HG02759 (cell line): ENCODE measurements around the gene DCTN2.

Source experiments
- ATAC-seq: cut with Tn5 transposase; IDR thresholded peaks from one replicate; pipeline ENCODE4 v1.9.1; 2021; ENCODE audit warnings: mild to moderate bottlenecking, moderate library complexity; ENCODE audit not compliant: unreplicated experiment

The DCTN2 gene

GRCh38 chr12:57491393-57492280 lies 55.4 kb downstream of the DCTN2 start:
- no peak for ATAC-seq

- no peak for ATAC-seq
These were observed 56.9 kb downstream of the DCTN2 start for GRCh38 chr12:57490126-57490525.

DNA sequence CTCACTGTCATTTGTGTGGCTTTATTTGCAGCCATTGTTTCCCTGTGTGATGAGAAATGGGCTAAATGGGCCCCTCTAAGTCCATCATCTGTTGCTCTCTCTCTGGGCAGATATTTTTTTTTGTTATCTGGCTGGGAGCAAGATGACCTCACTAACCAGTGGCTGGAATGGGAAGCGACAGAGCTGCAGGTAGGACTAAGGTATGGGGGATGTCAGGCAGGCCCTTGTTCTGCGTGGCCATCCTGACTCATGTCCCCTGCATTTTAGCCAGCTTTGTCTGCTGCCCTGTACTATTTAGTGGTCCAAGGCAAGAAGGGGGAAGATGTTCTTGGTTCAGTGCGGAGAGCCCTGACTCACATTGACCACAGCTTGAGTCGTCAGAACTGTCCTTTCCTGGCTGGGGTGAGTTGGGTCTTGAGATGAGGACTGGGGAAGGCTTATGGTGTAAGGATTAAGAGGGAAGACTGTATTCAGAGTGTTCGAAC lies 57.8 kb downstream of the DCTN2 start:
- no peak for ATAC-seq

DNA sequence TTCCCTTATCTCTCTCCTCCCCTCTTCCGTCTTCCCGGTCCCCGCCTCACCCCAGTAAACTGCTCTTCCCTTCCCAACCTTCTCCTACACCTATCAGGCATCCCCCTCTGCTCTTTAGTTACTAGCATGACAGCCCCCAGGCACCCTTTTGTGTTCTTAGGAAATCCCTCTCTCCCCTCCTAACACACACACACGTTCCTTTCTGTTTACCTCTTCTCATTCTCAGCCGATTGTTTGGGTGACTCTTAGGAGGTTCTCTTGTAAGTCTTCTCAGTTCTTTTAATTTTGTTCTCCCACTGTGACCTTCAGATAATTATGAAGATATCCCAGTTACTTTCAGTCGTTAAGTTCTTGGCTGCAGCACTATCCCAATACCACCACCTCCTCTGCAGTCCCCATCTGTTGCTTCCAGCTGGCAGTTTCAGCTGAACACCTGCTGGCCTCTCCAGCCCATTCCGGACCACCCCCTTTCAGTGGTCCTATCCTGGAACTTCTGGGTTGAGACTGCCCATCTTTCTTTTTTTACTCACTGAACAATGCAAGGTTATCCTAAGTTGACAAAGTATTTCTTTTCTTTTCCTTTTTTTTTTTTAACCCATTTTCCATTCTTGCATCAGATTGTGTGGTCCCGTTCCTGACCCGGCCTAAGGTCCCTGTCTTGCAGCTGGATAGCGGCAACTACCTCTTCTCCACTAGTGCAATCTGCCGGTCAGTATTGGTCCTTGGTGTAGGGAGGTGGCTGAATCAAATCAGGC lies 58.4 kb downstream of the DCTN2 start:
- ATAC-seq = no peak

DNA sequence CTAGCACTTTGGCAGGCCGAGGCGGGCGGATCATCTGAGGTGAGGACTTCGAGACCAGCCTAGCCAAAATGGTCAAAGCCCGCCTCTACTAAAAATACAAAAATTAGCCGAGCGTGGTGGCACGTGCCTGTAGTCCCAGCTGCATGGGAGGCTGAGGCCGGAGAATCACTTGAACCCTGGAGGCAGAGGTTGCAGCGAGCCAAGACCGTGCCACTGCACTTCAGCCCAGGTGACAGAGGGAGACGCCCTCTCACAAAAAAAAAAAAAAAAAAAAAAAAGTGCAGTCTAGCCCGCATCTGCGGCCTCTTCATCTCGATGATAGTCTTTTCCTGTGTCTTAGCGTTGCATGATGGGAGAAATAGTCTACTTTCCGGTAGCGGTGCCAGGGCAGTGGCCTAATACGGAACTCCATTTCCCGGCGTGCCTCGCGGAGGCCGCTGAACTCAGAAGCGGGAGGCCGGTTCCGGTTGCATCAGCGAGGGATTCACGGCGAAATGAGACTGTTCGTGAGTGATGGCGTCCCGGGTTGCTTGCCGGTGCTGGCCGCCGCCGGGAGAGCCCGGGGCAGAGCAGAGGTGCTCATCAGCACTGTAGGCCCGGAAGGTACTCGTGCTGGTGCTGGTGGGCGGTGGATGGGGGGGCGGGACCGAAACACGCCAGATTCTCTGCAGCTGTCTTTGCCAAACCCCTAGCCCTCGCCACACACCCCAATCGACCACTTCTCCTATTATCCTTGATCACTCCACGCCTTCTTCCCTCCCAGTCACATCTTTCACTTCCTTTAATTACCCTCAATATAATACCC lies 59.2 kb downstream of the DCTN2 start, which contains the start of gene MARS1:
MARS1 (plus strand) TSS at position 472 of the 805 bp plus-strand sequence; CDS start at position 495, 23 bp downstream.
- peak; percentile 98 for ATAC-seq

DNA sequence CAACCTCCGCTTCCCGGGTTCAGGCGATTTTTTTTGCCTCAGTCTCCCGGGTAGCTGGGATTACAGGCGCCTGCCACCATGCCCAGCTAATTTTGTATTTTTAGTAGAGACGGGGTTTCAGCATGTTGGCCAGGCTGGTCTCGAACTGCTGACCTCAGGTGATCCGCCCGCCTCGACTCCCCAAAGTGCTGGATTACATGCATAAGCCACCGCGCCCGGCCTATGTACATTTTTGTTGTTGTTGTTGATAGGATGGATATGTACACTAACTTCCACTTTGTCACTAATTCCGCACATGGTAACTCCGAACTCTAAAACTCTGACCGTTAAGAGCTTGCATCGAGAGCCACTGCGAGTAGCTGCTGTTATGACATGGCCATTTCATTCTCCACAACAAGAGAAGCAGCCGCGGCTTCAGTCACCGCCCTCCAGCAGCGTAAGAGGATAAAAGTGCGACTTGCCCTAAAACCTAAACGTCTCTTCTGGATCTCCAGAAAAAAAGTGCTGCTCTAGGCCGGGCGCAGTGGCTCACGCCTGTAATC lies 59.9 kb downstream of the DCTN2 start:
- ATAC-seq = no peak

- ATAC-seq = no peak
These were observed 61.3 kb downstream of the DCTN2 start for GRCh38 chr12:57485695-57486094.

DNA sequence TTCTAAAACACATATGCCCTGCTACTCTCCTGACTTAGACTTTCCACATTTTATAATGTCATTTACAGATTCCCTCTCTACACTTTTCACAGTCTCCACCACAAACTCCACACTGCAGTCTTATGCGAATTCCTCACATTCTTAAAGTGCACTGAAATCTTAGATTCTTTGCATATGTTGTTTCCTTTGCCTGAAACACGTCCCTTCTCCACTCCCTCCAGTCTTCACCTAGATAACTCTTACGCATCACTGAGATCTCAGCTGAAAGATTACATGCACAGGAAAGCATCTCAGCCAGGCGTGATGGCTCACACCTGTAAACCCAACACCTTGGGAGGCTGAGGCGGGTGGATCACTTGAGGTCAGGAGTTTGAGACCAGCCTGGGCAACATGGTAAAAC lies 63.5 kb downstream of the DCTN2 start:
- ATAC-seq = no peak

DNA sequence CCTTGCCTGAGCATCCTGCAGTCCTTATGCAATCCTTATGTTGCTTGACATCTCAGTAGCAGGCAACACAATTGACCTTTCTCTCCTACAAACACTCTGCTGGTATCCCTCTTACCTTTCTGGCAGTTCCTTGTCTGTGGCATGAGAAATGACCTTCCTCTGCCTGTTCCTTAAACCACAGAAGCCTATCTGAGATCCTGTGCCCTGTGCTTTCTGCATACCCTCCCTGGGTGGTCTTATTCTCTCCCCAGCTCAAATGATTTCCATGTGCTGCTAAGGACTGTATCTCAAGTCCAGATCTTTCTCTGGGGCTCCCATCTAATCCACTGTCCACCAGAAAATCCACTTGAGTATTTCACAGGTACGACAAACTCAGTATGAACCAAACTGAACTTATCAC lies 65.3 kb downstream of the DCTN2 start:
- no peak for ATAC-seq
